Neuronal stem cell (in vitro differentiated cells): Measurements from ENCODE around the gene CLDND1.

Source experiments
- DNase-seq: peaks from one replicate; pipeline ENCODE4 v3.0.0-alpha.2; 2013; ENCODE audit warnings: low spot score
- H2AFZ ChIP-seq: one replicate; pipeline ENCODE4 v1.6.1; 2013; ENCODE audit warnings: mild to moderate bottlenecking, low read length, inconsistent platforms
- H2AK5ac ChIP-seq: 2 replicates; pipeline ENCODE4 v1.6.1; 2013; ENCODE audit warnings: low read depth, mild to moderate bottlenecking, inconsistent platforms, low read length, moderate library complexity, mixed read lengths
- H2BK120ac ChIP-seq: 2 replicates; pipeline ENCODE4 v1.6.1; 2013; ENCODE audit warnings: low read depth, mild to moderate bottlenecking, inconsistent platforms, low read length, moderate library complexity, mixed read lengths
- H2BK12ac ChIP-seq: one replicate; pipeline ENCODE4 v1.6.1; 2013; ENCODE audit warnings: low read length, inconsistent platforms
- H2BK15ac ChIP-seq: 2 replicates; pipeline ENCODE4 v1.6.1; 2013; ENCODE audit warnings: mild to moderate bottlenecking, low read length, inconsistent platforms, mixed read lengths
- H2BK5ac ChIP-seq: one replicate; pipeline ENCODE4 v1.6.1; 2013; ENCODE audit warnings: inconsistent platforms, mild to moderate bottlenecking, low read length, moderate library complexity
- H3K14ac ChIP-seq: one replicate; pipeline ENCODE4 v1.6.1; 2013; ENCODE audit warnings: low read length, inconsistent platforms
- H3K18ac ChIP-seq: 2 replicates; pipeline ENCODE4 v1.6.1; 2013; ENCODE audit warnings: low read length, inconsistent platforms
- H3K23ac ChIP-seq: 2 replicates; pipeline ENCODE4 v1.6.1; 2013; ENCODE audit warnings: low read depth, mild to moderate bottlenecking, mixed read lengths, low read length, inconsistent platforms; ENCODE audit not compliant: poor library complexity
- H3K27ac ChIP-seq: replicated peaks from 3 replicates; pipeline ENCODE4 v1.5.1; 2013; ENCODE audit warnings: low read length, inconsistent platforms
- H3K27me3 ChIP-seq, 3 experiments: 2 replicates each; pipeline ENCODE4 v1.6.1; 2013; ENCODE audit warnings: low read length in 3 of 3, mild to moderate bottlenecking in 2 of 3, inconsistent platforms in 1 of 3, low read depth in 1 of 3, mixed read lengths in 1 of 3, moderate library complexity in 1 of 3; ENCODE audit not compliant: control insufficient read depth in 3 of 3, insufficient read depth in 3 of 3
- H3K36me3 ChIP-seq, 2 donors: replicated peaks in 1 of 2; 2 replicates each; pipeline ENCODE4 v1.6.1; 2013; ENCODE audit warnings: low read length in 2 of 2; ENCODE audit not compliant: control insufficient read depth in 2 of 2, insufficient read depth in 2 of 2
- H3K4ac ChIP-seq: 2 replicates; pipeline ENCODE4 v1.6.1; 2013; ENCODE audit warnings: inconsistent platforms, mild to moderate bottlenecking, low read length, moderate library complexity
- H3K4me1 ChIP-seq, 2 donors: 1 replicate in 1 of 2; 2 replicates in 1 of 2; pipeline ENCODE4 v1.6.1; 2013; ENCODE audit warnings: low read length in 2 of 2, low read depth in 1 of 2; ENCODE audit not compliant: control insufficient read depth in 2 of 2, insufficient read depth in 1 of 2
- H3K4me2 ChIP-seq: one replicate; pipeline ENCODE4 v1.6.1; 2013; ENCODE audit warnings: mild to moderate bottlenecking, low read length, inconsistent platforms; ENCODE audit not compliant: insufficient read depth, poor library complexity, severe bottlenecking
- H3K4me3 ChIP-seq, 2 donors: 2 replicates each; pipeline ENCODE4 v1.5.1; 2013; ENCODE audit warnings: low read length in 2 of 2, mild to moderate bottlenecking in 2 of 2, inconsistent platforms in 1 of 2, moderate library complexity in 1 of 2
- H3K79me1 ChIP-seq: one replicate; pipeline ENCODE4 v1.6.1; 2013; ENCODE audit warnings: low read depth, mild to moderate bottlenecking, inconsistent platforms, low read length, moderate library complexity
- H3K9ac ChIP-seq: one replicate; pipeline ENCODE4 v1.6.1; 2013; ENCODE audit warnings: mild to moderate bottlenecking, low read depth, low read length, inconsistent platforms; ENCODE audit not compliant: poor library complexity
- H3K9me3 ChIP-seq, 2 donors: replicated peaks in 1 of 2; 2 replicates each; pipeline versions ENCODE3 to v1.6.1; 2013; ENCODE audit warnings: low read length in 2 of 2, mild to moderate bottlenecking in 2 of 2, inconsistent platforms in 1 of 2, low read depth in 1 of 2, mixed read lengths in 1 of 2, moderate library complexity in 1 of 2; ENCODE audit not compliant: control insufficient read depth in 2 of 2, insufficient read depth in 1 of 2
- H4K8ac ChIP-seq: one replicate; pipeline ENCODE4 v1.6.1; 2013; ENCODE audit warnings: low read depth, mild to moderate bottlenecking, inconsistent platforms, low read length, moderate library complexity
- H4K91ac ChIP-seq: one replicate; pipeline ENCODE4 v1.6.1; 2013; ENCODE audit warnings: low read length, low read depth, mild to moderate bottlenecking, inconsistent platforms; ENCODE audit not compliant: poor library complexity
- WGBS, 2 donors: extraction: QIAGEN DNeasy Blood & Tissue Kit; methylation state at CpG; one replicate each; pipeline ENCODE4 v1.1.7; 2013; ENCODE audit warnings: missing lambda C conversion rate in 2 of 2, mixed read lengths in 1 of 2; ENCODE audit not compliant: insufficient read length in 2 of 2, insufficient replicate concordance in 1 of 2; ENCODE audit errors: extremely low coverage in 2 of 2; 5-methylcytosine and 5-hydroxymethylcytosine counted together

The CLDND1 gene

GRCh38 chr3:98550833-98551232 is 28.1 kb upstream of the CLDND1 start:
- H2BK15ac ChIP-seq = no peak overlapping the region
- no peak overlapping the region for H4K8ac ChIP-seq

GRCh38 chr3:98548544-98548943 is 25.8 kb upstream of the CLDND1 start:
- Histone ChIP-seq H3K9me3 (no peaks in the 10 kb centered on the region), H3K4ac (no peak overlapping the region), H3K27me3 (no peaks in the 10 kb centered on the region), H3K23ac (no peak overlapping the region), H3K79me1 (no peaks in the 10 kb centered on the region), H3K9ac (no peak overlapping the region), H2BK15ac (no peak overlapping the region), H4K91ac (no peak overlapping the region), H3K4me1 (no peaks in the 10 kb centered on the region), H2BK12ac (no peak overlapping the region), H2BK120ac (no peak overlapping the region), H3K4me2 (no peak overlapping the region), H3K27ac (no peak overlapping the region), H3K36me3 (no peaks in the 10 kb centered on the region), H2AK5ac (no peak overlapping the region), H2BK5ac (no peak overlapping the region), H3K14ac (no peak overlapping the region), H3K4me3 (no peak overlapping the region), H3K18ac (no peak overlapping the region), H2AFZ (no peak overlapping the region), H4K8ac (no peak overlapping the region)
- no peak for DNase-seq
- no CpG with 5 or more reads among the region's 5 CpGs for WGBS, 2 donors

More at GRCh38 chr3:98550833-98551232, 28.1 kb upstream of the CLDND1 start:
- H3K9me3 ChIP-seq = no peaks in the 10 kb centered on the region
- no peaks in the 10 kb centered on the region for H3K27me3 ChIP-seq
- no peak overlapping the region for H2AK5ac ChIP-seq
- no peak overlapping the region for H3K27ac ChIP-seq
- H3K36me3 ChIP-seq = no peaks in the 10 kb centered on the region
- no peak overlapping the region for H2BK5ac ChIP-seq
- no peaks in the 10 kb centered on the region for H3K79me1 ChIP-seq
- no peak overlapping the region for H2AFZ ChIP-seq
- no peaks in the 10 kb centered on the region for H3K4me1 ChIP-seq
- no peak for DNase-seq
- no peak overlapping the region for H3K9ac ChIP-seq
- H3K4me3 ChIP-seq = no peak overlapping the region
- H4K91ac ChIP-seq = no peak overlapping the region
- H2BK12ac ChIP-seq = no peak overlapping the region
- no peak overlapping the region for H3K23ac ChIP-seq
- no peak overlapping the region for H3K4me2 ChIP-seq
- H3K4ac ChIP-seq = no peak overlapping the region
- H2BK120ac ChIP-seq = no peak overlapping the region
- H3K18ac ChIP-seq = no peak overlapping the region
- no CpG with 5 or more reads among the region's 3 CpGs for WGBS, 2 donors
- H3K14ac ChIP-seq = no peak overlapping the region

GRCh38 chr3:98545940-98546339 is 23.2 kb upstream of the CLDND1 start:
- Histone ChIP-seq H2BK5ac (no peak overlapping the region), H3K79me1 (no peaks in the 10 kb centered on the region), H2AFZ (no peak overlapping the region), H3K18ac (no peak overlapping the region), H2BK120ac (no peak overlapping the region), H3K9ac (no peak overlapping the region), H3K4ac (no peak overlapping the region), H3K9me3 (no peaks in the 10 kb centered on the region), H3K4me3 (no peak overlapping the region), H3K4me1 (no peaks in the 10 kb centered on the region), H2BK15ac (no peak overlapping the region), H3K27me3 (no peaks in the 10 kb centered on the region), H3K36me3 (no peaks in the 10 kb centered on the region), H3K27ac (no peak overlapping the region), H3K14ac (no peak overlapping the region), H4K8ac (no peak overlapping the region), H2AK5ac (no peak overlapping the region), H2BK12ac (no peak overlapping the region), H3K23ac (no peak overlapping the region), H3K4me2 (no peak overlapping the region), H4K91ac (no peak overlapping the region)
- WGBS, 2 donors = no CpG with 5 or more reads among the region's 5 CpGs
- no peak for DNase-seq

GRCh38 chr3:98542623-98543022 is 19.9 kb upstream of the CLDND1 start:
- H3K18ac ChIP-seq = no peak overlapping the region
- no peak overlapping the region for H3K4ac ChIP-seq
- H4K91ac ChIP-seq = no peak overlapping the region
- H3K9me3 ChIP-seq = no peaks in the 10 kb centered on the region
- no peak overlapping the region for H4K8ac ChIP-seq
- no peak overlapping the region for H3K14ac ChIP-seq
- no peak overlapping the region for H3K9ac ChIP-seq
- H3K27me3 ChIP-seq = no peaks in the 10 kb centered on the region
- no peak for DNase-seq
- no peak overlapping the region for H2AK5ac ChIP-seq
- no peaks in the 10 kb centered on the region for H3K79me1 ChIP-seq
- H3K4me1 ChIP-seq = no peaks in the 10 kb centered on the region
- no peak overlapping the region for H3K23ac ChIP-seq
- no peak overlapping the region for H2AFZ ChIP-seq
- no CpG with 5 or more reads among the region's 1 CpG for WGBS, 2 donors
- no peak overlapping the region for H3K27ac ChIP-seq
- H2BK12ac ChIP-seq = no peak overlapping the region
- no peak overlapping the region for H2BK5ac ChIP-seq
- H3K4me2 ChIP-seq = no peak overlapping the region
- no peak overlapping the region for H3K4me3 ChIP-seq
- H2BK15ac ChIP-seq = no peak overlapping the region
- H3K36me3 ChIP-seq = no peaks in the 10 kb centered on the region
- H2BK120ac ChIP-seq = no peak overlapping the region
